Measurements from ENCODE around the gene DPCD. TPM values are rescaled to one million over a fixed set of nuclear protein-coding genes. Genes with fewer than 3 reads are reported as not detected.

DPCD gene
- total and polyA plus RNA-seq, 5 donors from 2014 or later = 0.99 to 1.7 (median 1.1) TPM; not detected in 1

DNA sequence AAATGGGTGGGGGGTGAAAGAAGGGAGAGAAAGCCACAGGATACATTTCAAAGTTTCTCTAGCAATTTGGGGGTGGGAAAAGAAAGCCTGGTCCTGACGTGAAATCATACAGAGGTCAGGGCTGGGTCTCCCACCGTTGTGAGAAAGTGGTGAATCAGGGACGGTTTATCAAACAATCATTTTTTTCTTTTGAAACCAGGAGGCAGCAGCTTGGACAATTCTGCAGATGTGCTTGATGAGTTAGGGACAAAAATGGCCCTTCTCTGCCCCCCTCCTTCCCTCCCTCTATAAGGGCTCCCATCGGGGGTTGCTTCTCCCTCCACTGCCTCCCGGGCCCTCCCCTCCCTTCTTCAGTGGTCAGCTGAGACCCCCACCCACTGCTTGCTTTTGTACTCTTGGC lies 63.2 kb downstream of the DPCD start:
- Histone ChIP-seq H3K36me3 (ENCODE audit: control insufficient read depth, insufficient read depth, low read length) (peaks cover 68% of the 10 kb centered on the region), H3K4me3 (ENCODE audit: low read depth, low read length) (no peak overlapping the region), H3K27me3 (ENCODE audit: control insufficient read depth, insufficient read depth, low read length) (no peaks in the 10 kb centered on the region), H3K27ac (ENCODE audit: insufficient read depth, low read length, poor library complexity, severe bottlenecking) (no peak overlapping the region), H3K9me3 (ENCODE audit: control insufficient read depth in 2 of 2, low read length in 2 of 2) (no peaks in the 10 kb centered on the region), H3K4me1 (ENCODE audit: control insufficient read depth, insufficient read depth, low read length, poor library complexity, severe bottlenecking) (no peaks in the 10 kb centered on the region)
- no peak for ATAC-seq (ENCODE audit: low read depth in 2 of 2)
- no peak overlapping the region for H3K4me3 Mint-ChIP-seq
- no peak for DNase-seq
- H3K36me3 Mint-ChIP-seq = peaks cover 26% of the 10 kb centered on the region
- no peak overlapping the region for H3K27ac Mint-ChIP-seq
- H3K9me3 Mint-ChIP-seq = no peaks in the 10 kb centered on the region
- no peaks in the 10 kb centered on the region for H3K27me3 Mint-ChIP-seq
- H3K4me1 Mint-ChIP-seq = peaks cover 0 to 20% (median 12%) of the 10 kb centered on the region in 4 donors

DNA sequence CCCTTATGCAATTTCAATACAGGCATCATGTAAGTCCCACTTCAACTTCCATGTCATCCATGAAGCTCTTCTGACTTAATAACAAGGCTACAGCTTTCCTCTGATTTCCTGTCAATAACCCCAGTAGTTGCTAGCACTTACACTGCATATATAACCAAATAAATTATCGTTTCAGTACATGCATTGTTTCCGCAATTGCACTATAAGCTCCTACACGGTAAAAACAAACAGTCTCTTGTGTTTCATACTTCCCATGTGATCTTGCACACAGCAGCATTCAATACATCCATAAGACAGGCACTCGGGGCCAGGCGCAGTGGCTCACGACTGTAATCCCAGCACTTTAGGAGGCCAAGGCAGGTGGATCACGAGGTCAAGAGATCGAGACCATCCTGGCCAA lies 65.4 kb downstream of the DPCD start:
- Mint-ChIP-seq H3K27ac (no peak overlapping the region), H3K4me1 (peaks cover 0 to 20% (median 12%) of the 10 kb centered on the region in 4 donors), H3K9me3 (no peaks in the 10 kb centered on the region), H3K27me3 (no peaks in the 10 kb centered on the region), H3K4me3 (no peak overlapping the region), H3K36me3 (peaks cover 35% of the 10 kb centered on the region)
- Histone ChIP-seq H3K27ac (ENCODE audit: insufficient read depth, low read length, poor library complexity, severe bottlenecking) (no peak overlapping the region), H3K4me1 (ENCODE audit: control insufficient read depth, insufficient read depth, low read length, poor library complexity, severe bottlenecking) (no peaks in the 10 kb centered on the region), H3K4me3 (ENCODE audit: low read depth, low read length) (no peak overlapping the region), H3K36me3 (ENCODE audit: control insufficient read depth, insufficient read depth, low read length) (peaks cover 64% of the 10 kb centered on the region), H3K9me3 (ENCODE audit: control insufficient read depth in 2 of 2, low read length in 2 of 2) (no peaks in the 10 kb centered on the region), H3K27me3 (ENCODE audit: control insufficient read depth, insufficient read depth, low read length) (no peaks in the 10 kb centered on the region)
- DNase-seq (no peak), ATAC-seq (ENCODE audit: low read depth in 2 of 2) (no peak)

DNA sequence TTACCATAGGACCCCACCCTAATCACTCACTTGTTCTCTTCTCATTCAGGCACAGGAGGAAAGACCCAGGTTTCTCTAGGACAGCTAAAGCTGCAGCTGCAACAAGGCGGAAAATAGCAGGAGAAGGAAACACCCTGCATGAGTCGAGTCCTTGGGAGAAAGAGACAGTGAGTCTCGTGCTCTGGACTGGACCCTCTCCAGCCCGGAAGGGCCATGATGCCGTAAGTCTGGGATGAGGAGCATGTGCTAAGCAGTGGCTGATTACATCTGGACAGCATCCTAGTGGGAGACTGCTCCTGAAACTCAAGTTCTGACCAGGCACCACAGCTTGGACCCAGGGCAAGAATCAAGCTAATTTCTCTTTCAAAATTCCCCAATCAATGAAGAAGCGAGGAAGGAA lies 67.4 kb downstream of the DPCD start:
- H3K36me3 ChIP-seq (ENCODE audit: control insufficient read depth, insufficient read depth, low read length) = peaks cover 68% of the 10 kb centered on the region
- Mint-ChIP-seq H3K4me1 (peaks cover 0 to 18% (median 8%) of the 10 kb centered on the region in 4 donors), H3K4me3 (no peak overlapping the region), H3K36me3 (peaks cover 34% of the 10 kb centered on the region), H3K27me3 (no peaks in the 10 kb centered on the region), H3K27ac (peak overlapping the region in 1 of 3 donors; percentile 70), H3K9me3 (no peaks in the 10 kb centered on the region)
- H3K4me3 ChIP-seq (ENCODE audit: low read depth, low read length) = no peak overlapping the region
- H3K4me1 ChIP-seq (ENCODE audit: control insufficient read depth, insufficient read depth, low read length, poor library complexity, severe bottlenecking) = no peaks in the 10 kb centered on the region
- ATAC-seq (ENCODE audit: low read depth in 2 of 2) = no peak
- H3K27ac ChIP-seq (ENCODE audit: insufficient read depth, low read length, poor library complexity, severe bottlenecking) = no peak overlapping the region
- no peak for DNase-seq
- no peaks in the 10 kb centered on the region for H3K27me3 ChIP-seq (ENCODE audit: control insufficient read depth, insufficient read depth, low read length)
- H3K9me3 ChIP-seq (ENCODE audit: control insufficient read depth in 2 of 2, low read length in 2 of 2) = no peaks in the 10 kb centered on the region

DNA sequence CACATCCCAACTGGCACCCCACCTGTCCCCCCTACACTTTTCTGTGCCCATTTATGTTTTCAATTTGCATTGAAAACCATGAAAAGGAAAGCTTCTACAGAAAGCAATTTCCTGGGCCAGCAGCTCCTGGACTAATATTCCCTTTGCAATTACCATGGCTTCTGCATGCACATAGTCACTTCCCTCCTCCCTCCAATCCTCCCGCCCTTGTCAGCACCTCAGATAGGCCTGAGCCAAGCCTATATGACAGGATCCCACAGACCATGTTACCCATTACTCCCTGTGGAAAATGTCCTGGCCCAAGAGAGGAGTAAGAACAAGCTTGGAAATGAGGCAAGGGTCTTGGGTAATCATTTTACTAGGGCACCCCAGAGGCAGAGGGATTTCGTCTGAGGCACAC lies 68.8 kb downstream of the DPCD start:
- H3K9me3 ChIP-seq (ENCODE audit: control insufficient read depth in 2 of 2, low read length in 2 of 2) = no peaks in the 10 kb centered on the region
- no peak overlapping the region for H3K4me3 ChIP-seq (ENCODE audit: low read depth, low read length)
- H3K27me3 Mint-ChIP-seq = no peaks in the 10 kb centered on the region
- H3K9me3 Mint-ChIP-seq = no peaks in the 10 kb centered on the region
- DNase-seq = no peak
- H3K27ac Mint-ChIP-seq = peak overlapping the region in 1 of 3 donors; percentile 60
- H3K4me1 ChIP-seq (ENCODE audit: control insufficient read depth, insufficient read depth, low read length, poor library complexity, severe bottlenecking) = no peaks in the 10 kb centered on the region
- no peaks in the 10 kb centered on the region for H3K27me3 ChIP-seq (ENCODE audit: control insufficient read depth, insufficient read depth, low read length)
- no peak overlapping the region for H3K4me3 Mint-ChIP-seq
- ATAC-seq (ENCODE audit: low read depth in 2 of 2) = no peak
- H3K36me3 Mint-ChIP-seq = peaks cover 38% of the 10 kb centered on the region
- peaks cover 70% of the 10 kb centered on the region for H3K36me3 ChIP-seq (ENCODE audit: control insufficient read depth, insufficient read depth, low read length)
- no peak overlapping the region for H3K27ac ChIP-seq (ENCODE audit: insufficient read depth, low read length, poor library complexity, severe bottlenecking)
- peaks cover 0 to 21% (median 15%) of the 10 kb centered on the region in 4 donors for H3K4me1 Mint-ChIP-seq

DNA sequence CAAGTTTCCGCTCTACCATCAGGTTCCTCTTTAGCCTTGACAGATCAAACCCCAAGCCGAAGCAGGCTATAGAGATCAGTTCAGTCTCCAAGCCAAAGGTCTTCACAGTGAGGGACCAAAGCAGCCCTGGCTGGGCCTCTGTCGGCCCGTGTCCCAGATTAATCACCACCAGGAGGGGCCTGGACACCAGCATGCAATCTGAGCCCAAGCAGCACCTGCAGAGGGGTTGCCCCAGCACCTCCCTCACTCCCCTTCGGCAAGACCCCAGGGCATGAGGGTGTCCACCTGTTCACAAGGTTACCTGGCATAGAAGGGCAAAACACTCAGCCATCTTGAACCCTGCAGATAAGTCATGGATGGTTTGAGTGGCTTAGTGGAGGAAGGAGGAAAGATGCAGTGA lies 70.9 kb downstream of the DPCD start:
- DNase-seq (no peak), ATAC-seq (ENCODE audit: low read depth in 2 of 2) (no peak)
- H3K4me3 ChIP-seq (ENCODE audit: low read depth, low read length) = no peak overlapping the region
- Mint-ChIP-seq H3K9me3 (no peaks in the 10 kb centered on the region), H3K27me3 (no peaks in the 10 kb centered on the region), H3K4me3 (no peak overlapping the region), H3K36me3 (peaks cover 49% of the 10 kb centered on the region), H3K27ac (no peak overlapping the region), H3K4me1 (peaks cover 0 to 26% (median 17%) of the 10 kb centered on the region in 4 donors)
- H3K4me1 ChIP-seq (ENCODE audit: control insufficient read depth, insufficient read depth, low read length, poor library complexity, severe bottlenecking) = no peaks in the 10 kb centered on the region
- H3K9me3 ChIP-seq (ENCODE audit: control insufficient read depth in 2 of 2, low read length in 2 of 2) = no peaks in the 10 kb centered on the region
- peaks cover 81% of the 10 kb centered on the region for H3K36me3 ChIP-seq (ENCODE audit: control insufficient read depth, insufficient read depth, low read length)
- H3K27me3 ChIP-seq (ENCODE audit: control insufficient read depth, insufficient read depth, low read length) = no peaks in the 10 kb centered on the region
- H3K27ac ChIP-seq (ENCODE audit: insufficient read depth, low read length, poor library complexity, severe bottlenecking) = no peak overlapping the region

Other genes with a start within 250 kb of the DPCD start
- 17.8 TPM for gene BTRC, start 234.2 kb upstream of the DPCD start, total RNA-seq
- gene BTRC, start 234.2 kb upstream of the DPCD start, polyA plus RNA-seq = 1 to 10 TPM; 6.1 to 9.6 (median 8.1) TPM
- 21.7 TPM for gene POLL, start 64 bp upstream of the DPCD start, total RNA-seq
- 10 to 100 TPM; 12.6 to 16.8 (median 15.0) TPM for gene POLL, start 64 bp upstream of the DPCD start, polyA plus RNA-seq
- gene FBXW4, start 106.8 kb downstream of the DPCD start, total RNA-seq = 70.9 TPM
- 1 to 10 TPM; 3.5 to 9.0 (median 5.8) TPM for gene FBXW4, start 106.8 kb downstream of the DPCD start, polyA plus RNA-seq
- not detected for gene FGF8, start 187.8 kb downstream of the DPCD start, total RNA-seq
- gene FGF8, start 187.8 kb downstream of the DPCD start, polyA plus RNA-seq = not detected
- gene NPM3, start 195.1 kb downstream of the DPCD start, total RNA-seq = 7.3 TPM
- gene NPM3, start 195.1 kb downstream of the DPCD start, polyA plus RNA-seq = 1 to 10 TPM; 3.1 to 4.5 (median 3.1) TPM
- 442 TPM for gene OGA, start 230.1 kb downstream of the DPCD start, total RNA-seq
- gene OGA, start 230.1 kb downstream of the DPCD start, polyA plus RNA-seq = 10 to 100 TPM; 36.7 to 42.2 (median 41.3) TPM

All from CD4-positive, CD25-positive, alpha-beta regulatory T cell (primary cell).